NB4 (cell line): ENCODE results near the gene FAM98B.

Source experiments
- MYC ChIP-seq: IDR thresholded peaks from 2 replicates; pipeline ENCODE4 v1.6.1; 2011; ENCODE audit warnings: low read depth, low read length
- POLR2A ChIP-seq: IDR thresholded peaks from 2 replicates; pipeline ENCODE4 v1.6.1; 2011; ENCODE audit warnings: mild to moderate bottlenecking; ENCODE audit not compliant: insufficient read length; ENCODE audit errors: extremely low read depth
- TF ChIP-seq, protein P1 (sequence below): IDR thresholded peaks from one replicate; pipeline ENCODE4 v1.5.1; 2012; ENCODE audit warnings: low read depth, low read length
- TF ChIP-seq, protein P2 (sequence below): IDR thresholded peaks from 2 replicates; pipeline ENCODE4 v1.6.1; 2011; ENCODE audit warnings: low read depth, low read length

DNA sequence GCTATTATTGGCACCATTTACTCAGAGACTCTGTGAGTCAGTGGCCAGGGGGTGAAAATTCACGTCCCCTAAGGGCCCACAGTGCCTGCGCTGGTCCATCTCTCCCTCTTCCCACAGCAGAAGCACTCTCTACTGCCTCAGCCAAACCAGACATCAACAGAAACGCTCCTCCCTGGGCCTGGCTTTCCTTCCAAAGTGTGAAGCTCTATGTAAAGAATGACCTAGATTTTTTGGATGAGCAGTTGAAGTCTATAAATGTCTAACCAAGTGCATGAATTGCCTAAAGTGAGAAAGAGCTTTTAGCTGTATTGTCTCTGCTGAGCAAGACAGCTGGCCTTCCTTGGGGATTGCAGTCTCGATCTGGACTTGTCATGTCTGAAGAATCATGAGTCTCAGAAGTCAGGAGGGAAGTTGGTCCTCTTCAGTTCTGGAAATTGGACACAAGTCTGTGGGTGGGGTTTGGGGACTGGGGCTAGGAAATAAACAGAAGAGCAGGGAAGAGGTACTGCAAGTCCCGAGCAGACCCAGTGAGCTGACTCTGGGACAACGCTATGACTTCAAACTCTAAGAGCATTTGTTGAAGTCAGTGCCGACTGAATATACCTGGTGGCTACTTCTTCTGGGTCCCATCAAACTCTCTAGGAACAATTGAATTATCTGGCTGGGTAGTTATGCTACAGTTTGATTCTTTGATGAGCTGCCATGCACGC lies 81.7 kb downstream of the FAM98B start:
- TF ChIP-seq, protein P1, sequence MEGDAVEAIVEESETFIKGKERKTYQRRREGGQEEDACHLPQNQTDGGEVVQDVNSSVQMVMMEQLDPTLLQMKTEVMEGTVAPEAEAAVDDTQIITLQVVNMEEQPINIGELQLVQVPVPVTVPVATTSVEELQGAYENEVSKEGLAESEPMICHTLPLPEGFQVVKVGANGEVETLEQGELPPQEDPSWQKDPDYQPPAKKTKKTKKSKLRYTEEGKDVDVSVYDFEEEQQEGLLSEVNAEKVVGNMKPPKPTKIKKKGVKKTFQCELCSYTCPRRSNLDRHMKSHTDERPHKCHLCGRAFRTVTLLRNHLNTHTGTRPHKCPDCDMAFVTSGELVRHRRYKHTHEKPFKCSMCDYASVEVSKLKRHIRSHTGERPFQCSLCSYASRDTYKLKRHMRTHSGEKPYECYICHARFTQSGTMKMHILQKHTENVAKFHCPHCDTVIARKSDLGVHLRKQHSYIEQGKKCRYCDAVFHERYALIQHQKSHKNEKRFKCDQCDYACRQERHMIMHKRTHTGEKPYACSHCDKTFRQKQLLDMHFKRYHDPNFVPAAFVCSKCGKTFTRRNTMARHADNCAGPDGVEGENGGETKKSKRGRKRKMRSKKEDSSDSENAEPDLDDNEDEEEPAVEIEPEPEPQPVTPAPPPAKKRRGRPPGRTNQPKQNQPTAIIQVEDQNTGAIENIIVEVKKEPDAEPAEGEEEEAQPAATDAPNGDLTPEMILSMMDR = no peak
- TF ChIP-seq POLR2A = no peak
- TF ChIP-seq MYC = no peak
- TF ChIP-seq, protein P2, sequence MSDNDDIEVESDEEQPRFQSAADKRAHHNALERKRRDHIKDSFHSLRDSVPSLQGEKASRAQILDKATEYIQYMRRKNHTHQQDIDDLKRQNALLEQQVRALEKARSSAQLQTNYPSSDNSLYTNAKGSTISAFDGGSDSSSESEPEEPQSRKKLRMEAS = no peak
